ENCODE measurements around the gene GPR171. TPM values are rescaled to one million over a fixed set of nuclear protein-coding genes. Genes with fewer than 3 reads are reported as not detected.

Gene GPR171
- total RNA-seq, 1 experiment from 2014 or later, result not detected

DNA sequence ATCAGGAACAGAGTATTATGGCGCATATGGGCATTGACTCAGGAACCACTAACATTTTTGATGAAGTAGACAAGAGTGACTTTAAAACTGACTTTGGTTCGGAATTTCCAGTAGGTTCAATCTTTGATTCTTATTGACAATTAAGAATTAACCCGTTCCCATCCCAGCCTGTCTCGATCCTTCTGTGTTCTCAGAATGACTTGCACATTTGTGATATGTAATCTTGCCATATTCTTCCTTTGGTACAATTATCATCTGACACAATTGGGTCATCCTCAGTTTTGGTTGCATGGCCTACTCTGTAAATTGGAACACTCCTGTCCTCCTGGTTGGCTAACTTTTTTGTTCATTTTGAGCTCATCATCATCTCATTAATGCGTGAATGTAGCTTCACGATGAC, 10.5 kb downstream of the GPR171 start:
- TF ChIP-seq, protein P1, sequence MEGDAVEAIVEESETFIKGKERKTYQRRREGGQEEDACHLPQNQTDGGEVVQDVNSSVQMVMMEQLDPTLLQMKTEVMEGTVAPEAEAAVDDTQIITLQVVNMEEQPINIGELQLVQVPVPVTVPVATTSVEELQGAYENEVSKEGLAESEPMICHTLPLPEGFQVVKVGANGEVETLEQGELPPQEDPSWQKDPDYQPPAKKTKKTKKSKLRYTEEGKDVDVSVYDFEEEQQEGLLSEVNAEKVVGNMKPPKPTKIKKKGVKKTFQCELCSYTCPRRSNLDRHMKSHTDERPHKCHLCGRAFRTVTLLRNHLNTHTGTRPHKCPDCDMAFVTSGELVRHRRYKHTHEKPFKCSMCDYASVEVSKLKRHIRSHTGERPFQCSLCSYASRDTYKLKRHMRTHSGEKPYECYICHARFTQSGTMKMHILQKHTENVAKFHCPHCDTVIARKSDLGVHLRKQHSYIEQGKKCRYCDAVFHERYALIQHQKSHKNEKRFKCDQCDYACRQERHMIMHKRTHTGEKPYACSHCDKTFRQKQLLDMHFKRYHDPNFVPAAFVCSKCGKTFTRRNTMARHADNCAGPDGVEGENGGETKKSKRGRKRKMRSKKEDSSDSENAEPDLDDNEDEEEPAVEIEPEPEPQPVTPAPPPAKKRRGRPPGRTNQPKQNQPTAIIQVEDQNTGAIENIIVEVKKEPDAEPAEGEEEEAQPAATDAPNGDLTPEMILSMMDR (conservative IDR thresholded peaks at IDR 0.05), result no peak
- no peak for TF ChIP-seq EZH2 (IDR thresholded peaks at IDR 0.05; ENCODE audit: low read depth)
- ChIA-PET POLR2A (ENCODE audit: unreplicated experiment) (interaction anchor here (0.5 kb wide), 1 partner anchor 610 kb away, joined by 28 read pairs; no protein-coding TSS in a partner anchor), CTCF (no interaction called here)
- Histone ChIP-seq H3K36me3 (ENCODE audit: low read depth) (no peaks in the 10 kb centered on the region), H3K27me3 (ENCODE audit: insufficient read depth, low read depth) (no peaks in the 10 kb centered on the region), H3K9me2 (ENCODE audit: insufficient read depth) (no peaks in the 10 kb centered on the region), H3K4me3 (no peak overlapping the region), H3F3A (ENCODE audit: insufficient read depth, low read depth) (no peaks in the 10 kb centered on the region), H3K9me3 (ENCODE audit: insufficient read depth, low read depth) (no peaks in the 10 kb centered on the region), H3K4me2 (no peak overlapping the region), H3K4me1 (replicated peaks; ENCODE audit: insufficient read depth) (no peaks in the 10 kb centered on the region), H2AFZ (no peak overlapping the region), H4K20me1 (ENCODE audit: insufficient read depth) (no peaks in the 10 kb centered on the region), H3K27ac (no peak overlapping the region), H3K79me2 (ENCODE audit: low read depth) (no peaks in the 10 kb centered on the region)
- BruUV-seq (replicated peaks), result no TSS peak
- DNase-seq, result no peak
- intact Hi-C loops (cut with micrococcal nuclease; ENCODE audit: unreplicated experiment), result no loop called here

DNA sequence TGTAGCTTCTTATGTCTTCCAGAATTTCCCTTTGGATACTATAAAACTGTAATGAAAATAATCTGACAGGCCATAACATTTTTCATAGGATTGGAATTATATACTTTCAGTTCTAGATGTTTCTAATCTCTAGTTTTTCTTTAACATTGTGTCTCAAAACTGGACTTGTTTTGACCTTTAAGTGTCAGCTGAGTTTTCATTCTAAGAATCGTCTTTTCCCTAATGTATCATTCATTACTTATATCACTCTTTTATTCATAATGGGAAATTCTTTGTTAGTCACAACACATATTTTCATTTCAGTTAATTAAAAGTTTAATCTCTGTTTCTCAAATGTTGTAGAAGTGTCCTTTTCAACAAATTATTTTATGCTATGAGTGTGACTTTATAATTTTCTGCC, 11.9 kb downstream of the GPR171 start:
- CTCF ChIA-PET, result no interaction called here
- H3K79me2 ChIP-seq (ENCODE audit: low read depth), result no peaks in the 10 kb centered on the region
- TF ChIP-seq EZH2 (IDR thresholded peaks at IDR 0.05; ENCODE audit: low read depth), result no peak
- TF ChIP-seq, protein P1 (conservative IDR thresholded peaks at IDR 0.05), result no peak
- H3F3A ChIP-seq (ENCODE audit: insufficient read depth, low read depth), result no peaks in the 10 kb centered on the region
- no peak overlapping the region for H3K4me3 ChIP-seq
- no peaks in the 10 kb centered on the region for H3K27me3 ChIP-seq (ENCODE audit: insufficient read depth, low read depth)
- H3K9me3 ChIP-seq (ENCODE audit: insufficient read depth, low read depth), result no peaks in the 10 kb centered on the region
- no peak overlapping the region for H3K4me2 ChIP-seq
- no peaks in the 10 kb centered on the region for H3K4me1 ChIP-seq (replicated peaks; ENCODE audit: insufficient read depth)
- no peaks in the 10 kb centered on the region for H3K9me2 ChIP-seq (ENCODE audit: insufficient read depth)
- H3K36me3 ChIP-seq (ENCODE audit: low read depth), result no peaks in the 10 kb centered on the region
- H4K20me1 ChIP-seq (ENCODE audit: insufficient read depth), result no peaks in the 10 kb centered on the region
- BruUV-seq (replicated peaks), result no TSS peak
- intact Hi-C loops (cut with micrococcal nuclease; ENCODE audit: unreplicated experiment), result no loop called here
- DNase-seq, result no peak
- POLR2A ChIA-PET (ENCODE audit: unreplicated experiment), result no interaction called here
- no peak overlapping the region for H3K27ac ChIP-seq
- H2AFZ ChIP-seq, result no peak overlapping the region

DNA sequence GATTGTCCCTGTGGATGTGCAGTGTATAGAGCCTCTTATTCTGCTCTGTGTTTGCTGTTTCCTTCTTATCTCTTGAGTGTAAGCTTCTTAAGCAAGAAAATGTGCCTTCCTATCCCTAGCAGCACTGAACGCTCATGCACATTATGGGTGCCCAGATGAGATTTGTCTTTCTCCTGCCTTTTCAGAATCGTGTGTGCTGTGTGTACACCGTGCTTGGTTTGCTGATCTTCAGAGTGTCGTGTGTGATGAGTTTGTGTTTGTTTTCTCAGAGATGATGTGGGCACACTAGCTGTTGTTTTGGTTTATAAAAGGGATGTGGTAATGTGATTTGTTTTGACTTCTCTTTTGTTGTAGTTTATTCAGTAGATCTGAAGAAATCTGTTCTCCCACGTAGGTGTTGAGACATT, 19.7 kb downstream of the GPR171 start:
- no peak overlapping the region for H3K4me3 ChIP-seq
- no peaks in the 10 kb centered on the region for H3K27me3 ChIP-seq (ENCODE audit: insufficient read depth, low read depth)
- no peaks in the 10 kb centered on the region for H3K4me1 ChIP-seq (replicated peaks; ENCODE audit: insufficient read depth)
- no peaks in the 10 kb centered on the region for H3K79me2 ChIP-seq (ENCODE audit: low read depth)
- H3K9me3 ChIP-seq (ENCODE audit: insufficient read depth, low read depth), result no peaks in the 10 kb centered on the region
- no peaks in the 10 kb centered on the region; the same call in 1 of the 2 replicates for H3K9me2 ChIP-seq (ENCODE audit: insufficient read depth)
- no TSS peak for BruUV-seq (replicated peaks)
- CTCF ChIA-PET, result no interaction called here
- no peaks in the 10 kb centered on the region for H3F3A ChIP-seq (ENCODE audit: insufficient read depth, low read depth)
- POLR2A ChIA-PET (ENCODE audit: unreplicated experiment), result no interaction called here
- H4K20me1 ChIP-seq (ENCODE audit: insufficient read depth), result no peaks in the 10 kb centered on the region
- intact Hi-C loops (cut with micrococcal nuclease; ENCODE audit: unreplicated experiment), result no loop called here
- no peak for DNase-seq
- H3K36me3 ChIP-seq (ENCODE audit: low read depth), result no peaks in the 10 kb centered on the region
- H2AFZ ChIP-seq, result no peak overlapping the region; the same call in 1 of the 2 replicates
- H3K27ac ChIP-seq, result no peak overlapping the region
- no peak overlapping the region for H3K4me2 ChIP-seq
- no peak for TF ChIP-seq EZH2 (IDR thresholded peaks at IDR 0.05; ENCODE audit: low read depth)
- TF ChIP-seq, protein P1 (conservative IDR thresholded peaks at IDR 0.05), result no peak
